Esophagus squamous epithelium (tissue), 5 donors: ENCODE results near the gene SERPINH1. TPM values are rescaled to one million over a fixed set of nuclear protein-coding genes. Genes with fewer than 3 reads are reported as not detected.

Experiments
- DNase-seq: peaks from one replicate; lab custom pipeline; 2025; lab: John Stamatoyannopoulos, UW
- H3K27ac ChIP-seq, 4 donors: fragments of 200-600 bp; sonication (generic); one replicate each; pipeline ENCODE4 v1.5.1; 2016 to 2019; ENCODE audit warnings: mild to moderate bottlenecking in 1 of 4
- H3K27me3 ChIP-seq, 4 donors: fragments of 200-600 bp; sonication (generic); 1 replicate in 3 of 4; 2 replicates in 1 of 4; pipeline versions ENCODE4 v1.5.1 to v1.6.0; 2017 to 2021; ENCODE audit warnings: antibody characterized with exemption in 1 of 4
- H3K36me3 ChIP-seq, 3 donors: fragments of 200-600 bp; sonication (generic); one replicate each; pipeline ENCODE4 v1.5.1; 2016 to 2019
- H3K4me1 ChIP-seq, 3 donors: fragments of 200-600 bp; sonication (generic); one replicate each; pipeline ENCODE4 v1.5.1; 2017 to 2019
- H3K4me3 ChIP-seq, 4 donors: fragments of 200-600 bp; sonication (generic); 1 replicate in 3 of 4; 2 replicates in 1 of 4; pipeline ENCODE4 v1.5.1; 2016 to 2019; ENCODE audit warnings: mild to moderate bottlenecking in 2 of 4, moderate library complexity in 1 of 4
- H3K9me3 ChIP-seq, 3 donors: fragments of 200-600 bp; sonication (generic); one replicate each; pipeline ENCODE4 v1.5.1; 2016 to 2019
- CTCF ChIP-seq, 6 experiments: fragments of 450-650 bp in 4 of 6; fragments of 200-600 bp in 2 of 6; sonication (generic) in 2 of 6; IDR thresholded peaks; one replicate each; pipeline ENCODE4 v1.5.1; 2016 to 2019; ENCODE audit warnings: antibody characterized with exemption in 6 of 6, mild to moderate bottlenecking in 4 of 6, moderate library complexity in 4 of 6
- POLR2A ChIP-seq, 4 donors: fragments of 450-650 bp; IDR thresholded peaks; one replicate each; pipeline ENCODE4 v1.6.1; 2017; ENCODE audit warnings: antibody characterized with exemption in 4 of 4, mild to moderate bottlenecking in 4 of 4, moderate library complexity in 3 of 4
- WGBS, 2 donors: methylation state at CpG; one replicate each; pipeline ENCODE4 v1.1.5; 2018; 5-methylcytosine and 5-hydroxymethylcytosine counted together
- intact Hi-C: fragments of 100-400 bp; cut with DNase I; formaldehyde crosslinking; loops from one replicate; pipeline ENCODE4 v1.15.0; 2022
- total RNA-seq, 4 donors: library from RNA; depleted of rRNA; stranded (reverse); fragments of >200 nt; gene quantifications; one replicate each; pipeline ENCODE4 v1.1.0, GENCODE V29; 2016
- donor health status: DM: yes; HTN: yes; CAD: no.

The SERPINH1 gene
- total RNA-seq, 4 donors from 2014 or later = 41.4 to 70.1 (median 46.5) TPM

GRCh38 chr11:75523811-75524664 lies 38.0 kb upstream of the SERPINH1 start:
- no peak for DNase-seq
- WGBS, 2 donors = 65% methylated on average over 5 of the region's 10 CpGs; no CpG with 5 or more reads in 1 of the 2 donors
- peak overlapping the region in 3 of 4 donors; percentile 49 to 77 (median 66) for H3K4me3 ChIP-seq

GRCh38 chr11:75524665-75525432 lies 37.2 kb upstream of the SERPINH1 start:
- DNase-seq = no peak
- 13 to 14% methylated on average over 13 to 25 of the region's 51 CpGs for WGBS, 2 donors
- TF ChIP-seq POLR2A (IDR thresholded peaks at IDR 0.05) (no peak), CTCF (IDR thresholded peaks at IDR 0.05) (no peak)
- no peaks in the 10 kb centered on the region for H3K36me3 ChIP-seq
- H3K9me3 ChIP-seq = no peaks in the 10 kb centered on the region
- H3K27ac ChIP-seq = peak overlapping the region in 2 of 4 donors; percentile 31 to 59
- intact Hi-C loops = no loop called here
- H3K4me3 ChIP-seq = peak overlapping the region; percentile 48 to 77 (median 58)
- peaks cover 0 to 64% (median 2%) of the 10 kb centered on the region in 4 donors for H3K27me3 ChIP-seq
- H3K4me1 ChIP-seq = peaks cover 8 to 37% (median 18%) of the 10 kb centered on the region in 3 donors

More at GRCh38 chr11:75523811-75524664, 38.0 kb upstream of the SERPINH1 start:
- Histone ChIP-seq H3K27ac (no peak overlapping the region), H3K9me3 (no peaks in the 10 kb centered on the region), H3K27me3 (peaks cover 0 to 58% (median 2%) of the 10 kb centered on the region in 4 donors), H3K4me1 (peaks cover 8 to 37% (median 18%) of the 10 kb centered on the region in 3 donors), H3K36me3 (no peaks in the 10 kb centered on the region)
- intact Hi-C loops = no loop called here
- TF ChIP-seq POLR2A (IDR thresholded peaks at IDR 0.05) (no peak), CTCF (IDR thresholded peaks at IDR 0.05) (no peak)

- peaks cover 0 to 68% (median 2%) of the 10 kb centered on the region in 4 donors for H3K27me3 ChIP-seq
- peaks cover 8 to 37% (median 18%) of the 10 kb centered on the region in 3 donors for H3K4me1 ChIP-seq
- no peaks in the 10 kb centered on the region for H3K36me3 ChIP-seq
- intact Hi-C loops = no loop called here
- peak within 1 kb of the TSS; percentile 48 to 77 (median 58) for H3K4me3 ChIP-seq
- TF ChIP-seq POLR2A (IDR thresholded peaks at IDR 0.05) (peak in 1 of 4 donors; percentile 65), CTCF (IDR thresholded peaks at IDR 0.05) (peak; percentile 26 to 50 (median 41))
- no peaks in the 10 kb centered on the region for H3K9me3 ChIP-seq
- DNase-seq = peak; percentile 29
- 1% methylated on average over 15 of the region's 99 CpGs; no CpG with 5 or more reads in 1 of the 2 donors for WGBS, 2 donors
- H3K27ac ChIP-seq = peak within 1 kb of the TSS in 3 of 4 donors; percentile 46 to 59 (median 58)
These were observed 36.4 kb upstream of the SERPINH1 start, which contains the start of gene GDPD5 for GRCh38 chr11:75525433-75526191. GDPD5 (minus strand) TSS chr11:75525941; CDS start chr11:75477735, 48,206 bp downstream.

- Histone ChIP-seq H3K27ac (peak overlapping the region in 3 of 4 donors; percentile 46 to 58 (median 53)), H3K9me3 (no peaks in the 10 kb centered on the region), H3K36me3 (no peaks in the 10 kb centered on the region), H3K27me3 (peaks cover 0 to 68% (median 2%) of the 10 kb centered on the region in 4 donors), H3K4me1 (peaks cover 8 to 37% (median 18%) of the 10 kb centered on the region in 3 donors), H3K4me3 (peak overlapping the region; percentile 48 to 77 (median 58))
- 0 to 5% methylated on average over 9 to 20 of the region's 21 CpGs for WGBS, 2 donors
- TF ChIP-seq POLR2A (IDR thresholded peaks at IDR 0.05) (no peak), CTCF (IDR thresholded peaks at IDR 0.05) (no peak)
- DNase-seq = no peak
- intact Hi-C loops = no loop called here
These were observed 35.9 kb upstream of the SERPINH1 start for GRCh38 chr11:75526192-75526541.
